GM12874 (cell line): Measurements from ENCODE around the gene TIMM44.

Experiments
- CTCF ChIP-seq: IDR thresholded peaks from 2 replicates; pipeline ENCODE4 v1.5.1; 2011; ENCODE audit warnings: low read depth, mild to moderate bottlenecking, control low read depth, low read length, moderate library complexity; ENCODE audit not compliant: insufficient read depth

Gene TIMM44

GRCh38 chr19:7883796-7884570 lies 59.5 kb downstream of the TIMM44 start:
- TF ChIP-seq CTCF = no peak

- no peak for TF ChIP-seq CTCF
Measured at GRCh38 chr19:7883105-7883504, 60.4 kb downstream of the TIMM44 start.

GRCh38 chr19:7881910-7882309 lies 61.6 kb downstream of the TIMM44 start:
- TF ChIP-seq CTCF = no peak

GRCh38 chr19:7879836-7880235 lies 63.6 kb downstream of the TIMM44 start:
- TF ChIP-seq CTCF = no peak

- no peak for TF ChIP-seq CTCF
Measured at GRCh38 chr19:7879111-7879807, 64.2 kb downstream of the TIMM44 start.

GRCh38 chr19:7877249-7877836 lies 66.1 kb downstream of the TIMM44 start:
- TF ChIP-seq CTCF = no peak
